IPS DF 19.7 (cell line): ENCODE data around the gene RGS3.

ENCODE experiments used
- DNase-seq: peaks from one replicate; pipeline ENCODE4 v3.0.0-alpha.2; 2013; ENCODE audit warnings: low read depth, low spot score

The RGS3 gene

DNA sequence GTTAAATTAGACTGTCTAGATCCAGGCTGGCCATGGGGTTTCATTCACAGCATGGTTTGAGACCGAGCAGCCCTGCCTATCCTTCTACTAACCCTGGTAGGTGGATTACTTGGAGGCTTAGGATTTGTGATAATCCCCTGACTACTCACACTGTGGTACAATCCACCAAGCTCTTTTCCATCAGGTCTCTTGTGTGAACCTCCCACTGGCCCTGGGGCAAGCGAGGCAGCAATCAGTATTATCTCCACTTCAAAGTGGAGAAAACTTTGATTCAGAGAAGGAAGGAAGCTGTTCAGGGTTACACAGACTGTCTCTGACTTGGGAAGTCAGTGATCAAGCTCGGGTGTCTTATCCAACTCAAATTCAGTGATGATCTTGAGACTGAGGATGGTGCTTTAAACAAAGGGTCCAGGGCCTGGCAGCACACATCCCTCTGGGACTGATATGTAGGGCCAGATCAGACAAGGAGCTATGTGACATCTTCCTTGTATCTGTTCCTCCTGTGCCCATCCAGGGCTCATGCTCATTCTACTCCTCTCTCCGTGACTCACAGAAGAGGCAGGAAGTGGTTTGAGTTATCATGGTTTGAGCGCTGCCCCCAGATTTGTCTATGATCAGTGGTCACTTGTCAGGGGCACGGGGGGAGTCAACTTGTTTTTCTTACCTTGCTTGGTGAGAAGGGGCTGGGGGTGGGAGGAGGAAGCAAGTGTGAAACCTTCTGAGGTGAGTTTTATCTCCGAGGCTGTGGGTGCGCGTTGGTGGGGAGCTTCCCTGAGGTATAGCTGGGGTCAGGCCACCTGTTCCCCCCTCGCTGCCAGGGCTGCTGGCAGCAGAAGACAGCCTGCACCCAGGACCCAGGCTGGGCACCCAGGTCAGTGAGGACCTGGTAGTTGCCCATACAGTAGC is 48.6 kb downstream of the RGS3 start:
- no peak for DNase-seq

DNA sequence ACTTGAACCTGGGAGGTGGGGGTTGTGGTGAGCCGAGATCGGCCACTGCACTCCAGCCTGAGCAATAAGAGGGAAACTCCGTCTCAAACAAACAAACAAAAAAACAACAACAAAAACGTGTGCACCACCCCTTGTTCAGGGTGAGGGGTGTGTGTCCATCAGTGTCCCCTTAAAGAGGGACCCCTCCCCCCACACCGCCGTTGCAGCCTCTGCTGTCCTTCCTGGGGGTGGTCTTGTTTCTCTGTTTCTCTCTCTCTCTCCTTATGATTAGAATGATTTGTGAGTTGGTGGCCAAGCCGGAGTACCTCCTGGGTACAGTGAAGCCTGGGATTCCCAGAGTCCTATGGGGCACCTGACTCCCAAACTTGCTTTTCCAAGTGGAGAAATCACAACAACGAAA is 49.6 kb downstream of the RGS3 start:
- DNase-seq = no peak

DNA sequence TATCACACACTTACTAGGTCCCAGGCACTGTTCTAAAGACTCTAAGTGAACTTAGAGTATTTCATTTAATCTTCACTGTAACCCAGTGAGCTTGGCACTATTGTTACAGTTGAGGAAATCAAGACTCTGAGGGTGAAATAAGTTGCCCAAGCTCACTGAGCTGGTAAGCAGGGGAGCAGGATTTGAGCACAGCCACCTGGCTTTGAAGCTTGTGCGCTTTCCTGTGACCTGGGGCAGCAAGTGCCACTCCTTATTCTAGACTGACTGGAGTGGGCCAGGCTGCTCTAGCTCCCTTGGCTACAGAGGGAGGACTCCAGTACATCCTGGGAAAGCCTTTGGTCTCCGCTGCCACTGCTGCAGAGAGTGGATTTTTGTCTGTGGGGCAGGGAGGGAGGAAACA is 50.0 kb downstream of the RGS3 start:
- DNase-seq = no peak

DNA sequence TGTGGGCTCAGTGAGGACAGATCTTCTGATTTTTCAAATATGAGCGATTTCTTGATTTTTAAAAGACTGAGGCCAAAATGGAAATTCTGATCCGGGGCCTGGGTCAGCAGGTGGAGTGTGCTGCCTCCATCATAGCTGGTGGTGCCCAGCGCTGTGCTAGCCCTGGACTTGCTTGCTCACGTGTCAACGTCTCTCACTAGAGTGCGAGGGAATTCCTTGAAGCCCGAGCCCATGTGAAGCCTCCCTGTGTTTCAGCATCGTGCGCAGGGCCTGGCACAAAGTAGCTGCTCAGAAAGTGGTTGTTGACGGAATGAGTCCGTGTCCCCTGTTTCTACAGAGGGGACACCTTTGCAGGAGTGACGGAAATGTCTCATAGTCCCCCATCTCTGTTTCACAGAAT is 50.5 kb downstream of the RGS3 start:
- DNase-seq = no peak

DNA sequence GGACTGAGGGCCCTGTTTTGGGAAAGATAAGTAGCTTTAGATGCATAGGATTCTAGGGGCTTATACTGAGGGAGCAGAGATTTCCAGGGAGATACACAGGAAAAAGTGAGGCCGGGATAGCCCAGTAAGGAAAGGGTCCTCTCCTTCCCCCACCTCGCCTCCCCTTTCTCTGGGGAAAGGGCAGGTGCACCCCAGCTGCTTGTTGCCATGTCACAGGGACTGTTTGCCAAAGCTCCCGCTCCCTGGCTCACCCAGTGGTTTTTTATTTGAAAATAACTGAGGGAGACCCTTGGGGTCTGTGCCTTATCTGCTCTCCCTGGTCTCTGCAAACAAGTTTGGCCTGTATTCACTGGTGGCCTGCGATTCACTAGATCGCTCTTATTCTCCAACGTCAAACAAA is 51.2 kb downstream of the RGS3 start:
- no peak for DNase-seq

DNA sequence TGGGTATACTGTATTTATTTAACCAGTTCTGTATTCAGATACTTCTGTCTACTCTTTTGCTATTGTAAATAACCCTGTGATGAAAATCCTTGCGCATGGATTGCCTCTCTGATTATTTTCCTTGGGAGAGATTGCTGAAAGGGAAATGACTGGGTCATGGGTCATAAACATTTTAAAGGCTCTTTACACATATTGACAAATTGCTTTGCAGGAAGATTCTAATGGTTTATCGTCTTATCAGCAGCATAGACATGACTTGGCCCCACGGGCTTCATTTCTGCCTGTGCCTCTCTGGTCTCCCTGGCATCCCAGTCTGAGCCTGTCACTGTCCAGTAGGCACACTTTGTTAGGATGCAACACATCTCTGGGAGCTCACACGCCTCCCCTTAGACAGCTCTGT is 52.3 kb downstream of the RGS3 start:
- DNase-seq = no peak

DNA sequence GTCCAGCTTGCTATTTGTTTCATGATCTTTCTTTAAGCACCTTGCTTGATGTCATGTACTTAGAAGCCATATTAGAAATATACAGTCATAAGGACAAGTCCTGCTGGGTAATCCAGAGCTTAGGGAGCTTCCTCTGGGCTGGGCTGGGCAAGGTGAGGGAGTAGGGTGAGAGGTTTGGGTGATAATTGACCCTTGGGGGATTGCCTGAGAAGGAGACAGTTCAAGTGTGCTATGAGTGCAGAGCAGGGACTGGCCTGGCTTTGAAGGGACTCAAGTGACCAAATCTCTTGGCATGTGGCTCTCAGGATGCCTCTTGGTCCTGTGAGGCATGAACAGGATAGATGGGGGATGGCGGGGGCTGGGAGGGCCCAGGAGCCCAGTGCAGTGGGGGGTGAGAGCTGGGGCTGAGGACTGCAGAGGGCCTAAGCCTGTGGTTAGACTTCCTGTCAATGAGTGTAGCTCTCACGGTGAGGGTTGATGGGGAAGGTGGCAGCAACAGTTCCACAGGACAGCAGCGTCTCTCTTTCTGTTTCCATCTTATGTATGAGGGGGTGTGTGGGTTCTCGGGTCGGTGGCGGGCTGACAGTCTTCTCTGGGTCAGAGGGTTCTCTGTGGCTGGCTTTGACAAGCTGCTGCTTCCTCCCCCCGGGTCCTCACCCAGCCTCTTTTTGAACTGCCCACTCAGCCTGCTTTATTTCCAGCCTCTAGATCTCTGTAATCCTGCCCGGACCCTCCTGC is 53.5 kb downstream of the RGS3 start:
- DNase-seq = no peak

DNA sequence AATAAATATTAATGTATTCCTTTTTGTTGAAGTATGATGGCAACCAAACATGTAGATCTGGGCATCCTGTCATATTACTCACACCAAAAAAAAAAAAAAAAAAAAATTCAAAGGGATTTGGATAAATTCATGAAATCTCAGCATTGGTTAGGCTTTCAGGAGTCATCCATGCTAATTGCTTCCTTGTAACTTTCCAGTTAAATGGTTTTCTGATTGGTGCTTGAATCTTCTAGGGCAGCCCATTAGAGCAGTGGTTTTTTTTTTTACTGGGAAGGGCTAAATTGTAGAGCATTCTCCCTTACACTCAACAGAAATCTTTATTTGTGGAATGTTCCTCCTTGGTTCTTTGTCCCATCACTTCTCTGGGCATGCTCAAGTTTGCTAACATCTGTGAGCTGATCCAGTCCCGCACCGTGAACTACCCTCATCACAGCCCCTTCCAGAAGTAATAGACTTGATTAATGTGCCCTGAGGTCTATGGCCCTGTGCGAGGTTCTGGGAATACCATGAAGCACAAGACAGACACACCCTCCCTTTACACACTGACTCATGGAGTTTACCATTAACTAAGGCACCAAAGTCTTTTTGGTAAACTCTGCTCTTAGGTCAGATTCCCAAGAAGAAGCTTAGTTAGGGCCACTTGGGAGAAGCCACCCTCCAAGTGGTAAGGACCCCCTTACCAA is 56.0 kb downstream of the RGS3 start:
- DNase-seq = no peak

DNA sequence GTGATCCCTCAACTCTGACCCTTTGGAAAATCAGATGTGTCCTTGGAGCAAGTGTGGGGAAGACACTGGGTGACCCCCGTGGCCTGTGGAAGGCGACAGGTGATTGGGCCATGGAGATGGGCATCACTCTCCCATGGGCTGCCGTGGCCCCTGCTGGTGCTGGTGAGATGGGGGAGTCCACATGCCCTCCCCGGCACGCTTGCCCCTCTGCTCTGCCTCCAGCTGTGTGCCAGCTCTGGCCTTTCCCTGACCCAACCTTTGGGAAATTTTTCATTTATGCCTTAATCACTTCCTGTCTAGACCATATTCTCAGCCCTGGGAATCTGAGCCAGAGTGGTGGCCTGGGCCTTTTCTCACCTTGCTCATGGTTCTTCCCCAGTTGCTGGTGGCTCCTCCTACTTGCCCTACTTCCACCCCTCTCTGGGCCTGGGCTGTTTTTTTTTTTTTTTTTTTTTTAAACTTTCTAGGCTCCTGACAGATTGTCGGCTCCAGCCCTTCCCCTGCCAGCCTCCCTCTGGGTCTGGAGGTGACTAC is 56.6 kb downstream of the RGS3 start:
- no peak for DNase-seq

DNA sequence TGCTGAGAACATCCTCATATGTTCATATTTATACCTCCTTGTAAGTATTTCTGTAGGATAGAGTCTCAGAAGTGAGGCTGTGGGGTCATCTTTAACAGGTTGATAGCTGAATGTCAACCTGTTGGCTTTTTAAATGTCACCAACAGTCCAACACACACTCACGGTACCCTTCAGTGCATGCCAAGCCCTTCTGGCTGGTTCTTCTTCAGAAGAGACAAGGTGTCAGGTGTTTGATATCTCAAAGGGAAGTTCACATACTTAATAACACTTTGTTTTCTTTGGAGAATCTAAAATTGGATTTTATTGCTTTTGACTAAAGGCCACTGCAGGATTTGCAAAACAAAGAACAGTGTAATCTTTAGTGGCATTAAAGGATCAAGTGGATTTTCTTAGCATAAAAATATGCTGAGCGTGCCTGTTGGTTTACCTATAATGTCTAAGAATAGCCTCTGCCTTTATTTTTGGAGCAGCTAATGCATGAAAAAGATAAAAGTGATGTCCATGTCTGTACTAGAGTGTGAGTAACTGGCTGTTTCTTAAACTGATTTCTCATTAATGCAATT is 58.2 kb downstream of the RGS3 start:
- no peak for DNase-seq

DNA sequence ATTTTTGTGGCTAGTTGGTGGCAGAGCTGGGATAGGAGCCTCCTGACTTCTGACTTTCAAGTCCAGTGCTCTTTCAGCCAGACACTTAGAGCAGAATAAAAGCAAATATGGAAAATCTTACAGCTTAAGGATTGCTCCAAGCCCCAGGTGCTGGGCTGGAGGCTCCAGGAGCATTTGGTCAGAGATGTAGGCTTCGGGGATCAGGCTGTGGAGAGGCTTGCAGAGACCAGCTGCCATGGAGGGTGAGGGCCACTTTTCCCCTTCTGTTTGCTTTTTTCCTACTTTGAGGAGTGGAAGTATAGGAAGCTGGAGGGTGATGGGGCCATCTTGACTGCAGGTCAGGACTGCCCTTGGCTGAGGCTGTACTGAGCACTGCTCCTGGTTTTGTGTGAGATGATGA is 58.9 kb downstream of the RGS3 start:
- no peak for DNase-seq

DNA sequence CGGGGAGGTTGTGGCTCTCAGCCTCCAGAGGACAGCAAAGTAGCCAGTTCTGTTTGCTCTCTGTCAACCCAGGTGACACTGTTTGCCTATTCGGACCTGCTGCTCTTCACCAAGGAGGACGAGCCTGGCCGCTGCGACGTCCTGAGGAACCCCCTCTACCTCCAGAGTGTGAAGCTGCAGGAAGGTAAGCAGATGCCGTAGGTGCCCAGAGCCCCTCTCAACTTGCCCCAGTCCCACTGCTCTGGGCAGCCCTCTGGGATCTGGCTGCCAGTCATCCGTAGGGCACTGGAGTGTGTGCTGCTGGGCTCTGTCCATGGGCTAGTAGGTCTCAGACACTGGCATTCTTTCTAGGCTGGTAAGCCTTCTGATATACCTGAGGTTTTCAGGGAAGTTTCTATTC is 59.3 kb downstream of the RGS3 start:
- no peak for DNase-seq

DNA sequence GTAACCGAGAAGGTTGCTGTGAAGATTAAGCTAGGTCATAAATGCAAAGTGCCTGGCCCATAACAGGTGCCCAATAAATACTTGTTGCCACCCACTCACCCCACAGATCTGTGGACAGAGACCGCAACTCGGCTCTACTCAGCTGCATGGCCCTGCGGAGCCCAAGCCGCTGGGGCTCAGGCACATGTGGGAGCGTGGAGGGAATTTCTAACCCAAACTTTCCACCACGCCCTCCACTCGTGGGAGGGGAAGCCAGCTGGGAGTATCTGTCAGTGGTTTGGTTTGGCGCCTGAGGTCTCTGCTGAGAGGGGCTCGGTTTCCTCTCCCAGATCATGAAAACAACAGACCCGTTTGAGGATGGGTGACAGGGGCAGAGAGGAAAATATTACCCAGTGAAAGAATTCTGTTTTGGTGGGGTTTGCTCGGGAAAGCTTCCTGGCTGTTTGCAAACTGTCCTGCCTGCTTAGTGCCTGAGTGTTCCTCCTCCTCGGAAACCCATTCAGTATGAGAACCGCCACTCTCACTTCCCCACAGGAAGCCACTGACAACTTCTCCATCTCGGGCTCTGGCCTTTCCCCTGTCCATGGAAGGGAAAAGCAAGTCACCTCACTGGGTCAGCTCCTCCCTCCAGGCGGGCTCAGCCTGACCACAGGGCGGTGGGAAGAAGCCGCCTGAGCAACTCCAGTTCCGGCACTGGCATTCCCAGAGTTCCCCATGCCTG is 60.1 kb downstream of the RGS3 start:
- DNase-seq = no peak

DNA sequence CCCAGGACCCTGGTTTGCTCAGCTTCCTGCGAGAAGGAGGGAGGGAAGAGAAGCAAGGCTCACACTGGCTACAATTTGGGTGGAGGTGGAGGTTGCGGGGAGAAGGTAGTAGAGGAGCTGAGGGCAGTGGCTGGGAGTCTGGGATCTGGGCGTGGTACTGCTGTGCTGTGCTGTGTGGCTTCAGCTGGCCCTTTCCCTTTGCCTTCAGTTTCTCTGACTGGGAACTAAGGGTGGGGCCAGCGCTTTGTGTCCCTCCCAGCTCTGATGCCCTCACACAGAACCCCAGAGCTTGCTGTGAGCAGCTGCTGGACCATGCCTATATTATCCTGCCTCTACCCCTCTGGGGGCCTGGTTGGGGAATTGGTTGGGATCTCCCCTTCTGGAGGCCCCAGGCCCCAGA is 60.9 kb downstream of the RGS3 start:
- DNase-seq = no peak

DNA sequence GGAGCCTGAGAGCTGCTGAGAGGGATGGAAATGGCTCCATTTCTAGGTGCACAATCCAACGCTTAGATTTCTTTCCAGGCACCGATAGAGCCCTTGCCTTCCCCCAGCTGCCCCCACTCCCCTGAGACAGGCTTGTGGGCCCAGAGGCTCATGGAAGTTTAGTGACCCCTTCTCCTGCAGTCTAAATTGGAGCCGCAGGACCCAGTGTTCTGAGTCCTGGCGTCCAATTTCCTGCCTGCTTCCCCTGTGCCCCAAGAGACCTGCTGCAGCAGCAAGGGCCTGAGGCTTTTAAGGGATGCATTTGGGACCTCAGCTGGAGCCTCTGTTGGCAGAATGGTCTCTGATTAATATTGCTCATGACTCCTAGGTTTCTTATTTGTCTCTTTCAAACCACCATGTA is 61.7 kb downstream of the RGS3 start:
- no peak for DNase-seq

DNA sequence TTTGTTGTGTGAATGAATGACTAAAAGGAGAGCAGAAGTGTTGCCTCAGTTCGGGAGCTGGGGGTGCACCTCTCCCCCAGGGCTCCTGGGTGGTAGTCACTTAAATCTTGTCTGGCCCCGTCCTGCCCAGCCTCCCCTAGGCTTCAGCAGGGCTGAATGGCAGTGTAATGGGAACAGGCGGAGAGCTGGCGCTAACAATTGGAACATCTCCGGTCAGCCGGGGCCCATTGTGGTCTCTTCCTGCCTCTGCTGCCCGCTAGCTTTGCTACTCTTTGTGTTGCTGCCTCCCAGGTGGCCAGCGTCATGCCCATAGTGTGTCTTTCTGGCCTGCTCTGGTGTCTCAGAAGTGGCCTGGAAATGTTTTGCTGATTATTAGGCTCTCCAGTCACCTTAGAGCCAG is 62.3 kb downstream of the RGS3 start:
- no peak for DNase-seq

DNA sequence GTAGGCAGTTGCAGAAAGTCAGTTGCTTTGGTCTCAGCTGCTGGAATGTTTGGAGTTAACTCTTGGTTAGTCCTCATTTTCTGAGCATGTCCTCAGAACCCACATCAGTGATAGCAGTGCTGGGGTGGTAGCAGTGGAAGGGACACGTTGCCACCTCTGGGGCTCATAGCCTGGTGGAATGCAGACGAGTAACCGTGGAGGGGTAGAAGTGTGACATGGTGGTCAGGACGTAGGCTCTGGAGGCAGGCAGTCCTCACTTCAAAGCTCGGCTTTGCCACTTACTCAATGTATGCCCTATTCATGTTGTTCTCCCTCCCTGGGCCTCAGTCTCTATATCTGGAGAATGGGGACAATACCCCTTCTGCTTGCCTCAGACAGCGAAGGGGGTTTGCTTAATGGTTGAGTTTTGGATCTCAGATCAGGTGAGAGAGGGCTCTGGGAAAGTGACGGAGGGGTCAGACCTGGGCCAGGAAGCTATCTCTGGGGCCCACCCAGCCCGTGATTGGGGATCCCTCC is 62.8 kb downstream of the RGS3 start:
- DNase-seq = no peak

DNA sequence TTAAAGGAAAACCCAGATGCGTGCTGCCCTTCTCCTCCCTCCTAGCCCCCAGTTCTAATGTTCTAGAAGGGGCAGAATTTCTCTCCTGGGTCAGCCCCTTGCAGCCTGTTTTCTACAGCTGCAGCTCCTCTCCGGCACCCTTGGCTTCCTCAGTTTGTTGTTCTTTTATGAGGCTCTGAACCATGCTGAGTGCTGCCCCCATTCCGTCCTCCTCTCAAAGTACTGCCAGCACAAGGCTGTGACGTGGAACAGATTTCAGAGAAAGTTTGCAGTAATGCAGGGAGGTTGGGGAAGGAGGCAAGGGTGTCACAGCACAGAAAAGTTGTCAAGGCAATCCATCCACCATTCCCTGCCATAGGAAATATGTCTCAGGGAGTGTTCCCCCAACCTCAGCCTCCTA is 63.3 kb downstream of the RGS3 start:
- no peak for DNase-seq

DNA sequence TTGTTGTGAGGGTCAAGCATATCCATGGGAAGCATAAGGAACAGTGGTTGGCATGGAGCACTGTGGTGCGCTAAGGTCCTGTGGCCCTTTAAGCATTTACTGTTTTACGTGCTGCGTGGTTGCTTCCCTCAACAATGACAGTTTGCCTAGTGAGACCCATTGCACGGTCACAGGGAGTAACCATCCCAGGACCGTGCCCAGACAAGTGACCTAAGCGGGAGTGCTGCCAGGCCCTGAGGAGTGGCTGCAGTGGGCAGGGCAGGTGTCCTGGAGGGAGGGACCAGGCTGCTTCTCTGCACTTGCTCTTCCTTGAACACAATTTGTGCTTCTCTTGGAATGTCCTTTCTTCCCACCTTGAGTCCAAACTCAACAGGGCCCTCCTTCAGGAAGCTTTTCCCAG is 64.6 kb downstream of the RGS3 start:
- DNase-seq = no peak

DNA sequence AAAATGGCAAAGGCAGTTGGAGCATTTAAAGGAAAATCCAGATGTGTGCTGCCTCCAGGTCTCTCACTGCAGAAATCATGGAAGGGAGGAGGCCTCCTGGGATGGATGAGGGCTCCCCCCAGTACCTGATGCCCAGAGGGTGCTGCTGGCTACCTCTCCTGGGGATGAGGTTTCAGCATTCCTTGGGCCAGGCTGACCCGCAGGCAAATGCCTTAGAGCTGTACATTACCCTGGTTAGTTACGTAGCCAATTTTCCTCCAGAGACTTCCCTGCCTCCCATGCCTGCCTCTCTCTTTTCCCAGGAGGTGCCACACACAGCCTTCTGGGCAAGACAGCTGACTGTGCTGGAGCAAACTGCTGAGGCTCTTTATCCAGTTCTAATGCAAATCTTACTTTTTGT is 65.3 kb downstream of the RGS3 start:
- no peak for DNase-seq

DNA sequence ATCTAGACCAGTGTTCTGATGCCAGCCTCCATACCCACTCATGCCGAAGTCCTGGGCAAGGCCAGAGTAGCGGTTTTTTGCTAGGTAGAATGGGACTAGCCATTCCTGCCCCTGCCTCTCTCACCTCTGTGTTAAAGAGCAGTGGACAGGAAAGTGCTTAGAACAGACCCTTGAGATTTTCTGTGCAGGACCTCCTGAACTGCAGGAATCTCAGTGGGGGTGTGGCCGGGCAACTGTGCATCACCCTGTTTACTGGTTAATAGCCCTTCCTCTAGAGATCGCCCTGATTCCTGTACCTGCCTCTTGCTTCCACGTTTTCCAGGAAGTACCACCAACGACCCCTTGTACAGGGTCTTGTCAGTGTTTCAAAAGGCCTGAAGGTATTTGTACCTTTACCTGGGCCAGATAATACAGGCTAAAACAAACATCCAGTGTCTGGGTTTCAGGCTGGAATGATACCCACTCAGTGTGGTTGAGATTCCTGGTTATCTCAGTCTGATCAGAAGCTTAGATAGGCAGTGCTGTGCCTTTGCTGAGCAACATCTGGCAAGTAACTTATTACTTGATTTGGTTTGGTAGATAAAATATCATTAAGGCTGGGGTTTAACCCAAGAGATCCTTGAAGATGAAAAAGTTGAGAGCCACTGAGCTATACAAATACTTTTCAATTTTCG is 65.9 kb downstream of the RGS3 start:
- DNase-seq = no peak
